ENCODE results near the gene CAMK2D. TPM values are rescaled to one million over a fixed set of nuclear protein-coding genes. Genes with fewer than 3 reads are reported as not detected.

The CAMK2D gene
- total and polyA plus RNA-seq, 7 donors, result 24.3 to 78.1 (median 54.0) TPM

DNA sequence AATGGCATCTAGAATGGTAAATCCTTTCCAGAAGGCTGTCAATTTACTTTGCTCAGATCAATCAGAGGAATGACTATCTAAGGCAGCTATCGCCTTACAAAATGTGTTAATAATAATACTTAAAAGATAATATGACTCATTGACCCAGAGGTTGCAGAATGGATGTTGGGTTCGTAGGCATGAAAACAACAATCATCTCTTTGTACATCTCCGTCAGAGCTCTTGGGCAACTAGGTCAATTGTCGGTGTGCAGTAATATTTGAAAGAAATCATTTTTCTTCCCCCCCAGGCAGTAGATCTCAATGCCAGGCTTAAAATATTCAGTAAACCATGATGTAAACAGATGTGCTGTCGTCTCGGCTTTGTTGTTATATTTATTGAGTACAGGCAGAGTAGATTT, 165.1 kb downstream of the CAMK2D start:
- Histone ChIP-seq H3K36me3 (no peaks in the 10 kb centered on the region), H3K27ac (no peak overlapping the region), H3K9me3 (no peaks in the 10 kb centered on the region), H3K27me3 (no peaks in the 10 kb centered on the region), H3K4me3 (no peak overlapping the region), H3K4me1 (peaks cover 0 to 11% (median 3%) of the 10 kb centered on the region in 4 donors)
- DNase-seq, result no peak
- 94 to 97% methylated on average over 6 of the region's 6 CpGs for WGBS, 2 donors
- intact Hi-C loops (cut with DNase I), result no loop called here
- TF ChIP-seq, protein P1, sequence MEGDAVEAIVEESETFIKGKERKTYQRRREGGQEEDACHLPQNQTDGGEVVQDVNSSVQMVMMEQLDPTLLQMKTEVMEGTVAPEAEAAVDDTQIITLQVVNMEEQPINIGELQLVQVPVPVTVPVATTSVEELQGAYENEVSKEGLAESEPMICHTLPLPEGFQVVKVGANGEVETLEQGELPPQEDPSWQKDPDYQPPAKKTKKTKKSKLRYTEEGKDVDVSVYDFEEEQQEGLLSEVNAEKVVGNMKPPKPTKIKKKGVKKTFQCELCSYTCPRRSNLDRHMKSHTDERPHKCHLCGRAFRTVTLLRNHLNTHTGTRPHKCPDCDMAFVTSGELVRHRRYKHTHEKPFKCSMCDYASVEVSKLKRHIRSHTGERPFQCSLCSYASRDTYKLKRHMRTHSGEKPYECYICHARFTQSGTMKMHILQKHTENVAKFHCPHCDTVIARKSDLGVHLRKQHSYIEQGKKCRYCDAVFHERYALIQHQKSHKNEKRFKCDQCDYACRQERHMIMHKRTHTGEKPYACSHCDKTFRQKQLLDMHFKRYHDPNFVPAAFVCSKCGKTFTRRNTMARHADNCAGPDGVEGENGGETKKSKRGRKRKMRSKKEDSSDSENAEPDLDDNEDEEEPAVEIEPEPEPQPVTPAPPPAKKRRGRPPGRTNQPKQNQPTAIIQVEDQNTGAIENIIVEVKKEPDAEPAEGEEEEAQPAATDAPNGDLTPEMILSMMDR (IDR thresholded peaks at IDR 0.05), result no peak
- TF ChIP-seq POLR2A (IDR thresholded peaks at IDR 0.05) (no peak), POLR2AphosphoS5 (IDR thresholded peaks at IDR 0.05) (no peak), EP300 (IDR thresholded peaks at IDR 0.05) (no peak)

DNA sequence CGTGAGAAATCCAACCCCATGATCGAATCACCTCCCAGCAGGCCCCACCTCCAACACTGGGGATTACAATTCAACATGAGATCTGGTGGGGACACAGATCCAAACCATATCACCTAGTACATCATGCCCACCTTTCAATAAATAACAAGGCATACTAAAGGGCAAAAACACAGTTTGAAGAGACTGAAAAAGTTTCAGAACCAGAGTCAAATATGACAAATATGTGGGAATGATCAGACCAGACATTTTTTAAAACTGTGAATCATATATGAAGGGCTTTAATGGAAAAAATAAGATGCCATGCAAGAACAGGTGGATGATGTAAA, 167.3 kb downstream of the CAMK2D start:
- H3K9me3 ChIP-seq, result no peaks in the 10 kb centered on the region
- H3K27ac ChIP-seq, result no peak overlapping the region
- H3K27me3 ChIP-seq, result no peaks in the 10 kb centered on the region
- TF ChIP-seq, protein P1 (IDR thresholded peaks at IDR 0.05), result no peak
- no peaks in the 10 kb centered on the region for H3K36me3 ChIP-seq
- WGBS, 2 donors, result 90 to 98% methylated on average over 2 of the region's 2 CpGs
- no peak overlapping the region for H3K4me3 ChIP-seq
- H3K4me1 ChIP-seq, result peaks cover 0 to 11% (median 3%) of the 10 kb centered on the region in 4 donors
- intact Hi-C loops (cut with DNase I), result no loop called here
- DNase-seq, result no peak

GRCh38 chr4:113593400-113594230, 167.9 kb downstream of the CAMK2D start:
- no peak for DNase-seq
- Histone ChIP-seq H3K4me1 (peaks cover 0 to 11% (median 3%) of the 10 kb centered on the region in 4 donors), H3K9me3 (no peaks in the 10 kb centered on the region), H3K4me3 (no peak overlapping the region), H3K27ac (no peak overlapping the region), H3K36me3 (no peaks in the 10 kb centered on the region), H3K27me3 (no peaks in the 10 kb centered on the region)
- TF ChIP-seq, protein P1 (IDR thresholded peaks at IDR 0.05), result no peak
- 74 to 98% methylated on average over 1 of the region's 1 CpG for WGBS, 2 donors
- intact Hi-C loops (cut with DNase I), result no loop called here

DNA sequence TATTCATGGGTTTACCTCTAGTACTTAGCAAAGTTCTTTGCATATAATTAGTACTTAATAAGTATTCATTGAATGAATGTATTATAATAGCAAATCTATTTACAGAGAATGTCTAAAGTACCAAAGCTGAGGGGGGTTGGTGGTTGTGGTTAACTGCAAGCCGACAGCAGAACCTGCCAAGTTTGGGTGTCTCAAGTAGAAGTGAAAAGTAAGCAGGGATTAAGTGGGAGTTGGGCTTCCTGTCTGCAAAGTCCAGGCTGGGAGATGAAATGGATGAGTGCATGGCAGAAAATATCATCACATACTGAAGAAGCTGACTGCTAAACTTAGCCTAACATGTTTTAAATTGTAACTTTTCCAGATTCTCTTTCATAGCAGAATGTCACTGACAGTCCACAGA, 169.6 kb downstream of the CAMK2D start:
- Histone ChIP-seq H3K27ac (no peak overlapping the region), H3K4me3 (no peak overlapping the region), H3K36me3 (no peaks in the 10 kb centered on the region), H3K9me3 (no peaks in the 10 kb centered on the region), H3K27me3 (no peaks in the 10 kb centered on the region), H3K4me1 (peaks cover 0 to 11% (median 3%) of the 10 kb centered on the region in 4 donors)
- TF ChIP-seq, protein P1 (IDR thresholded peaks at IDR 0.05), result no peak
- no peak for TF ChIP-seq POLR2A (IDR thresholded peaks at IDR 0.05)
- TF ChIP-seq EP300 (IDR thresholded peaks at IDR 0.05), result no peak
- TF ChIP-seq POLR2AphosphoS5 (IDR thresholded peaks at IDR 0.05), result no peak
- DNase-seq, result no peak
- intact Hi-C loops (cut with DNase I), result no loop called here
- 37 to 75% methylated on average over 1 of the region's 1 CpG for WGBS, 2 donors

All from sigmoid colon (tissue), 7 donors.